Measurements from ENCODE around the gene MAST4.

GRCh38 chr5:66717455-66718373 lies 121.5 kb downstream of the MAST4 start:
- TF ChIP-seq ZFHX2 (tag by site-specific recombination; conservative IDR thresholded peaks at IDR 0.05) (no peak), ZBTB49 (tag by site-specific recombination; IDR thresholded peaks at IDR 0.05; ENCODE audit: low read depth) (no peak), ZFP69B (tag by site-specific recombination; IDR thresholded peaks at IDR 0.05) (no peak), ZNF138 (tag by site-specific recombination; IDR thresholded peaks at IDR 0.05; ENCODE audit: borderline replicate concordance) (no peak), CTCF (tag by site-specific recombination; IDR thresholded peaks at IDR 0.05) (no peak), ZNF223 (tag by site-specific recombination; IDR thresholded peaks at IDR 0.05) (no peak), ZNF558 (tag by site-specific recombination; IDR thresholded peaks at IDR 0.05) (no peak), ELK4 (IDR thresholded peaks at IDR 0.05; ENCODE audit: borderline replicate concordance, low read depth, low read length) (no peak), PATZ1 (tag by site-specific recombination; IDR thresholded peaks at IDR 0.05) (no peak), ZBTB8A (tag by site-specific recombination; IDR thresholded peaks at IDR 0.05) (no peak), ZNF571 (tag by site-specific recombination; IDR thresholded peaks at IDR 0.05) (no peak)
